Naive thymus-derived CD4-positive, alpha-beta T cell (primary cell): ENCODE data around the gene MTMR1. TPM values are rescaled to one million over a fixed set of nuclear protein-coding genes. Genes with fewer than 3 reads are reported as not detected.

Source experiments
- ATAC-seq: fragments of 150-1000 bp; cut with Tn5 transposase; 2 replicates; pipeline ENCODE4 v1.10.0; 2021; ENCODE audit warnings: mild to moderate bottlenecking, moderate library complexity
- CTCF ChIA-PET: fragments of 350-600 bp; sonication (Branson Sonifier 250); formaldehyde crosslinking; loops from one replicate; lab custom pipeline; 2021; ENCODE audit warnings: antibody characterized with exemption; lab: Charles Lee
- POLR2A ChIA-PET: fragments of 350-600 bp; sonication (Branson Sonifier 250); formaldehyde crosslinking; loops from one replicate; lab custom pipeline; 2021; ENCODE audit warnings: antibody characterized with exemption, inconsistent platforms; lab: Charles Lee
- DNase-seq, 9 donors: peaks; one replicate each; pipeline versions ENCODE4 v3.0.0 to v3.0.0-alpha.2; 2020 to 2022; ENCODE audit warnings: mixed read lengths in 1 of 9
- H3K27ac ChIP-seq: one replicate; pipeline ENCODE4 v1.7.0; 2013; ENCODE audit warnings: mild to moderate bottlenecking, low read depth, low read length, moderate library complexity
- H3K27me3 ChIP-seq, 2 donors: one replicate each; pipeline ENCODE4 v1.7.0; 2013; ENCODE audit warnings: low read length in 2 of 2, mild to moderate bottlenecking in 2 of 2, moderate library complexity in 2 of 2; ENCODE audit not compliant: control insufficient read depth in 2 of 2, insufficient read depth in 2 of 2
- H3K36me3 ChIP-seq, 3 experiments: 1 replicate in 2 of 3; 2 replicates in 1 of 3; pipeline ENCODE4 v1.7.0; 2013; ENCODE audit warnings: low read length in 3 of 3, mild to moderate bottlenecking in 3 of 3, moderate library complexity in 1 of 3; ENCODE audit not compliant: insufficient read depth in 3 of 3, control insufficient read depth in 2 of 3
- H3K4me1 ChIP-seq, 2 donors: one replicate each; pipeline ENCODE4 v1.7.0; 2013; ENCODE audit warnings: low read length in 2 of 2, mild to moderate bottlenecking in 2 of 2, moderate library complexity in 1 of 2; ENCODE audit not compliant: control insufficient read depth in 2 of 2, insufficient read depth in 2 of 2
- H3K4me3 ChIP-seq: 2 replicates; pipeline ENCODE4 v1.7.0; 2013; ENCODE audit warnings: mild to moderate bottlenecking, low read length
- H3K9me3 ChIP-seq, 3 experiments: 1 replicate in 2 of 3; 2 replicates in 1 of 3; pipeline ENCODE4 v1.7.0; 2013; ENCODE audit warnings: low read length in 3 of 3; ENCODE audit not compliant: control insufficient read depth in 2 of 3
- H3K27ac Mint-ChIP-seq, 9 donors: one replicate each; pipeline ENCODE4 v1.8.0; 2020 to 2022; ENCODE audit warnings: mixed read lengths in 9 of 9, mild to moderate bottlenecking in 8 of 9, moderate library complexity in 5 of 9, inconsistent platforms in 2 of 9
- H3K27me3 Mint-ChIP-seq, 5 donors: one replicate each; pipeline ENCODE4 v1.8.0; 2021 to 2022; ENCODE audit warnings: mixed read lengths in 5 of 5, mild to moderate bottlenecking in 1 of 5
- H3K36me3 Mint-ChIP-seq, 5 donors: one replicate each; pipeline ENCODE4 v1.8.0; 2020 to 2022; ENCODE audit warnings: mixed read lengths in 5 of 5, mild to moderate bottlenecking in 3 of 5, inconsistent platforms in 1 of 5
- H3K4me1 Mint-ChIP-seq, 7 donors: one replicate each; pipeline ENCODE4 v1.8.0; 2020 to 2022; ENCODE audit warnings: mixed read lengths in 7 of 7, mild to moderate bottlenecking in 3 of 7, inconsistent platforms in 1 of 7
- H3K4me3 Mint-ChIP-seq, 10 donors: one replicate each; pipeline ENCODE4 v1.8.0; 2020 to 2022; ENCODE audit warnings: mild to moderate bottlenecking in 10 of 10, mixed read lengths in 10 of 10, moderate library complexity in 6 of 10, inconsistent platforms in 2 of 10
- H3K9me3 Mint-ChIP-seq, 11 donors: one replicate each; pipeline ENCODE4 v1.8.0; 2020 to 2022; ENCODE audit warnings: mixed read lengths in 11 of 11, mild to moderate bottlenecking in 4 of 11, inconsistent platforms in 1 of 11, moderate library complexity in 1 of 11
- intact Hi-C, 2 donors: fragments of 100-400 bp; cut with micrococcal nuclease; formaldehyde crosslinking; loops; one replicate each; pipeline ENCODE4 v1.15.1; 2023
- polyA plus RNA-seq, 2 donors: library from polyadenylated mRNA; unstranded; fragments of 300-500 nt; fragmentation: Illumina TruSeq; gene quantifications; one replicate each; pipeline ENCODE4 v1.2.3, GENCODE V29; 2021
- total RNA-seq, 6 experiments: library from RNA in 5 of 6; stranded (reverse) in 5 of 6; gene quantifications; 1 replicate in 5 of 6; 2 replicates in 1 of 6; pipeline ENCODE4 v1.2.3 and lab custom pipeline; 2021 to 2026

MTMR1 gene
- total and polyA plus RNA-seq, 7 experiments from 2014 or later, result 11.3 to 53.1 (median 38.9) TPM

DNA sequence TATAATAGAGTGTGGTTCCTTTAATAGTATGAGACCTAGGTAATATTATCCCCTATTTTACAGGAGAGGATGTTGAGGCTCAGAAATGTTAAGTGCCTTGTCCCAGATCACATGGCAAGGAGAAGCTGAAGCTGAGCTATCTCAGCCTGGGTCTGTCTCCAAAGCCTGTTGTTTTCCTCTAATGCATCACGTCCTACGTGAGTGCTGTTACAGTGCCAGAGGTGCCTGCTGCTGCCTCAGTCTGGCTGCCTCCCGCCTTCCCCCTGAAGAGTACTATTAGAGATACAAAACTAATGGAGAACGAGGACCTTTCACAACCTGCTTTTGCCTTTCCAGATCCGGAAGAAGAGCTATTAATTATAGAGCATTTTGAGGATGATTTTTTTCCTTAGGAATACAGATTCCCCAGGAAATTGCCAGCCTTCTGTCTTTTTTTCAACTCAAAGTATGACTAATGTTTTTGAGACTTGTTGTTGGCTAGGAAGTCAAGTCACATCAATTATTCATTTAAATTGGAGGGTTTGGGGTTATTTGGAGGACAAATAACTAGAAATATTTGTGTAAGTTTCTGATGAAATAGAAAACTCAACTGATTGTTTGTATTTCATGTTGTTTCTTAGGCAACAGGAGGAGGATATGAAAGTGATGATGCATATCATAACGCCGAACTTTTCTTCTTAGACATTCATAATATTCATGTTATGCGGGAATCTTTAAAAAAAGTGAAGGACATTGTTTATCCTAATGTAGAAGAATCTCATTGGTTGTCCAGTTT is 43.9 kb upstream of the MTMR1 start:
- H3K27me3 ChIP-seq, result no peaks in the 10 kb centered on the region
- H3K4me1 ChIP-seq, result no peaks in the 10 kb centered on the region
- Mint-ChIP-seq H3K27ac (peak overlapping the region in 3 of 9 donors; percentile 9 to 66 (median 13)), H3K4me1 (peaks cover 0 to 21% (median 13%) of the 10 kb centered on the region in 7 donors), H3K9me3 (no peaks in the 10 kb centered on the region), H3K27me3 (no peaks in the 10 kb centered on the region), H3K4me3 (no peak overlapping the region), H3K36me3 (peaks cover 0 to 26% (median 4%) of the 10 kb centered on the region in 5 donors)
- ATAC-seq (no peak), DNase-seq (no peak)
- CTCF ChIA-PET, result no interaction called here
- intact Hi-C loops, result no loop called here
- POLR2A ChIA-PET, result no interaction called here
- peaks cover 0 to 6% (median 6%) of the 10 kb centered on the region in 3 experiments for H3K36me3 ChIP-seq
- H3K4me3 ChIP-seq, result no peak overlapping the region
- no peaks in the 10 kb centered on the region for H3K9me3 ChIP-seq
- no peak overlapping the region for H3K27ac ChIP-seq

GRCh38 chrX:150651906-150652305 is 41.3 kb upstream of the MTMR1 start:
- H3K27me3 ChIP-seq, result no peaks in the 10 kb centered on the region
- H3K36me3 Mint-ChIP-seq, result peaks cover 0 to 28% (median 7%) of the 10 kb centered on the region in 5 donors
- ChIA-PET POLR2A (interaction anchor here (0.6 kb wide), 1 partner anchor 50 kb away, joined by 4 read pairs; no protein-coding TSS in a partner anchor), CTCF (no interaction called here)
- no peaks in the 10 kb centered on the region for H3K9me3 Mint-ChIP-seq
- intact Hi-C loops, result no loop called here
- H3K4me1 ChIP-seq, result no peaks in the 10 kb centered on the region
- peaks cover 3 to 21% (median 13%) of the 10 kb centered on the region in 7 donors for H3K4me1 Mint-ChIP-seq
- DNase-seq, result no peak
- H3K4me3 Mint-ChIP-seq, result no peak overlapping the region
- no peak overlapping the region for H3K4me3 ChIP-seq
- H3K27ac Mint-ChIP-seq, result peak overlapping the region in 4 of 9 donors; percentile 3 to 52 (median 37)
- H3K36me3 ChIP-seq, result peaks cover 0 to 6% (median 3%) of the 10 kb centered on the region in 3 experiments
- no peak for ATAC-seq
- H3K27me3 Mint-ChIP-seq, result no peaks in the 10 kb centered on the region
- H3K9me3 ChIP-seq, result no peaks in the 10 kb centered on the region
- no peak overlapping the region for H3K27ac ChIP-seq

DNA sequence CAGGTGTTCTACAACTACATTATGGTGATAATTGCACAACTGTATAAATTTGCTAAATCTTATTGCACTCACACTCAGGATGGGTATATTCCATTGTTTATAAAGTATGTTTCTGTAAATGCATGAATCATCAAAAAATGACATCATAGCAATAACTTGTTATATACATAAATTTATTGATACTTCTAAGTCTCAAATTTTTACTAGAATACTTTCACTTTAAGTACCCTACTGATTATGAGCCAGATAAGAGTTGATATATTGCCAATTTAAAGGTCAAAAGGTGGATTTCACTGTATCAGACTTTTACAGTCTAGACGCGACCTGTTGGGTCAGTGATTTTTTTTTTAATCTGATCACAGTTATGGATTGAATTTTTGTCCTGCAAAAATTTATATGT is 37.4 kb upstream of the MTMR1 start:
- Histone ChIP-seq H3K4me3 (no peak overlapping the region), H3K27me3 (no peaks in the 10 kb centered on the region), H3K27ac (no peak overlapping the region), H3K36me3 (peaks cover 3 to 5% (median 4%) of the 10 kb centered on the region in 3 experiments), H3K4me1 (no peaks in the 10 kb centered on the region), H3K9me3 (no peaks in the 10 kb centered on the region)
- H3K27me3 Mint-ChIP-seq, result no peaks in the 10 kb centered on the region
- H3K4me3 Mint-ChIP-seq, result no peak overlapping the region
- ChIA-PET CTCF (no interaction called here), POLR2A (no interaction called here)
- peaks cover 3 to 11% (median 8%) of the 10 kb centered on the region in 7 donors for H3K4me1 Mint-ChIP-seq
- no peak for DNase-seq
- no peak overlapping the region for H3K27ac Mint-ChIP-seq
- peaks cover 0 to 29% (median 10%) of the 10 kb centered on the region in 5 donors for H3K36me3 Mint-ChIP-seq
- no peaks in the 10 kb centered on the region for H3K9me3 Mint-ChIP-seq
- intact Hi-C loops, result no loop called here
- ATAC-seq, result no peak

DNA sequence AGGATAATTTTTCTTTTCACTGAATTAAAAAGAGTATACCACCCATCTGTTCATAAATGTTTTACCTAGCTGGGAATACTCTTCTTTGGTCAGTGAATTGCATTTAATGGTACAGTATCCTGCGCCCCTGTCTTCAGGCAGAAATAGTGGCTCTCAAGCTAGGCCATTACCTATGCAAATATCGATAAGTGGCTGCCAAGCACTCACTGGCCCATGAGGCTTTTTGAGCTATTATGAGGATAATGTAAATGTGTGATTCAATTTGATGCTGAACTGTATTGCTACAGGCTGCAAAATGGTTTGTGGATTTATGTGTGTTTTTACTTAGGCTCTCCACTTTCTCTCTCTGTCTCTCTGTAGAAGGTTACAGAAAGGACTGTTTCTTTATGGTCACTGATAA is 30.1 kb upstream of the MTMR1 start:
- intact Hi-C loops, result loop anchor here in 1 of 2 donors (10.0 kb wide), 1 partner anchor 52 kb away; no protein-coding TSS in a partner anchor
- Histone ChIP-seq H3K4me3 (no peak overlapping the region), H3K27ac (no peak overlapping the region), H3K36me3 (peaks cover 0 to 26% (median 4%) of the 10 kb centered on the region in 3 experiments), H3K9me3 (no peaks in the 10 kb centered on the region), H3K4me1 (no peaks in the 10 kb centered on the region), H3K27me3 (no peaks in the 10 kb centered on the region)
- POLR2A ChIA-PET, result no interaction called here
- Mint-ChIP-seq H3K27ac (no peak overlapping the region), H3K4me1 (peaks cover 0 to 6% (median 0%) of the 10 kb centered on the region in 7 donors), H3K4me3 (no peak overlapping the region), H3K36me3 (peaks cover 7 to 34% (median 27%) of the 10 kb centered on the region in 5 donors), H3K9me3 (peaks cover 0 to 4% (median 0%) of the 10 kb centered on the region in 11 donors), H3K27me3 (no peaks in the 10 kb centered on the region)
- CTCF ChIA-PET, result no interaction called here
- DNase-seq, result no peak
- ATAC-seq, result no peak

DNA sequence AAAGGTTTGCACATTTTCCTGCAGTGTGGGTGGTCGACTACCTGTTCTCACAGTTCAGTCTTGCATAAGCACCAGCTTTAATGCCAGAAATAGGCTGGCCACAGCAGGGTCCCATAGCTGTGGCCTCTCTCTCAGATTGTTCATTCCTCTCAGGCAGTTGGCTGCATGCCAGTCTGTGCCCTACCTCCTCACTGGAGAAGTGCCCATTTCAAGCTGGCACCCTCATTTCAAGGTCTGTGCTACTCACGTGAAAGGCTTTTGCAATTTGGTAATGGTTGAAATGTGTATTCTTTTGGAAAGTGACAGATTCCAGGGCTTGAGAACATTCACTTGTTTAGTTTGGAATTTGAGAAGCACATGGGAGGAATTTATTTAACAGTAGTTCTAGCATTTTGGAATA is 28.9 kb upstream of the MTMR1 start:
- H3K27me3 ChIP-seq, result no peaks in the 10 kb centered on the region
- CTCF ChIA-PET, result no interaction called here
- H3K9me3 Mint-ChIP-seq, result peaks cover 0 to 4% (median 0%) of the 10 kb centered on the region in 11 donors
- H3K27ac Mint-ChIP-seq, result peak overlapping the region in 1 of 9 donors; percentile 6
- H3K4me3 Mint-ChIP-seq, result no peak overlapping the region
- intact Hi-C loops, result loop anchor here in 1 of 2 donors (10.0 kb wide), 1 partner anchor 51 kb away; no protein-coding TSS in a partner anchor
- no peak overlapping the region for H3K27ac ChIP-seq
- H3K4me1 ChIP-seq, result no peaks in the 10 kb centered on the region
- H3K36me3 Mint-ChIP-seq, result peaks cover 7 to 34% (median 27%) of the 10 kb centered on the region in 5 donors
- peaks cover 0 to 6% (median 0%) of the 10 kb centered on the region in 7 donors for H3K4me1 Mint-ChIP-seq
- peaks cover 0 to 26% (median 4%) of the 10 kb centered on the region in 3 experiments for H3K36me3 ChIP-seq
- no peak for ATAC-seq
- POLR2A ChIA-PET, result no interaction called here
- no peak overlapping the region for H3K4me3 ChIP-seq
- no peaks in the 10 kb centered on the region for H3K27me3 Mint-ChIP-seq
- H3K9me3 ChIP-seq, result no peaks in the 10 kb centered on the region
- DNase-seq, result no peak

- ChIA-PET CTCF (no interaction called here), POLR2A (no interaction called here)
- Mint-ChIP-seq H3K36me3 (no peaks in the 10 kb centered on the region), H3K9me3 (no peaks in the 10 kb centered on the region), H3K27ac (no peak overlapping the region), H3K4me1 (peaks cover 0 to 11% (median 0%) of the 10 kb centered on the region in 7 donors), H3K27me3 (no peaks in the 10 kb centered on the region), H3K4me3 (no peak overlapping the region)
- Histone ChIP-seq H3K36me3 (peaks cover 0 to 3% (median 0%) of the 10 kb centered on the region in 3 experiments), H3K9me3 (no peaks in the 10 kb centered on the region), H3K27ac (no peak overlapping the region), H3K27me3 (no peaks in the 10 kb centered on the region), H3K4me3 (no peak overlapping the region), H3K4me1 (no peaks in the 10 kb centered on the region)
- intact Hi-C loops, result no loop called here
- no peak for ATAC-seq
- DNase-seq, result no peak
Measured at GRCh38 chrX:150676221-150676620, 17.0 kb upstream of the MTMR1 start.
